GM19025 (cell line): ENCODE results near the gene MFRP.

ENCODE experiments used
- ATAC-seq: cut with Tn5 transposase; IDR thresholded peaks from one replicate; pipeline ENCODE4 v1.9.1; 2021; ENCODE audit warnings: mild to moderate bottlenecking, low read depth, moderate library complexity; ENCODE audit not compliant: unreplicated experiment

MFRP gene

GRCh38 chr11:119373059-119373920 is 26.8 kb upstream of the MFRP start:
- ATAC-seq, result no peak

GRCh38 chr11:119372260-119373058 is 26.0 kb upstream of the MFRP start:
- no peak for ATAC-seq

GRCh38 chr11:119371778-119372182 is 25.3 kb upstream of the MFRP start:
- no peak for ATAC-seq

GRCh38 chr11:119371067-119371601 is 24.6 kb upstream of the MFRP start:
- no peak for ATAC-seq

GRCh38 chr11:119370486-119371046 is 24.1 kb upstream of the MFRP start:
- no peak for ATAC-seq

- ATAC-seq, result no peak
Measured at GRCh38 chr11:119369132-119369925, 22.8 kb upstream of the MFRP start.

GRCh38 chr11:119368121-119369034 is 21.9 kb upstream of the MFRP start:
- no peak for ATAC-seq

GRCh38 chr11:119367661-119368120 is 21.2 kb upstream of the MFRP start:
- no peak for ATAC-seq

GRCh38 chr11:119366690-119367620 is 20.4 kb upstream of the MFRP start:
- no peak for ATAC-seq

GRCh38 chr11:119365071-119365591 is 18.6 kb upstream of the MFRP start:
- ATAC-seq, result no peak

GRCh38 chr11:119363851-119364590 is 17.5 kb upstream of the MFRP start:
- no peak for ATAC-seq

GRCh38 chr11:119363081-119363850 is 16.8 kb upstream of the MFRP start:
- no peak for ATAC-seq

GRCh38 chr11:119362741-119363080 is 16.2 kb upstream of the MFRP start:
- ATAC-seq, result no peak

- ATAC-seq, result no peak
Measured at GRCh38 chr11:119361941-119362725, 15.6 kb upstream of the MFRP start.

GRCh38 chr11:119361056-119361787 is 14.7 kb upstream of the MFRP start:
- no peak for ATAC-seq
